Measurements from ENCODE around the gene FUZ. TPM values are rescaled to one million over a fixed set of nuclear protein-coding genes. Genes with fewer than 3 reads are reported as not detected.

FUZ gene
- total RNA-seq, 4 donors from 2014 or later: 9.1 to 21.5 (median 15.6) TPM

DNA sequence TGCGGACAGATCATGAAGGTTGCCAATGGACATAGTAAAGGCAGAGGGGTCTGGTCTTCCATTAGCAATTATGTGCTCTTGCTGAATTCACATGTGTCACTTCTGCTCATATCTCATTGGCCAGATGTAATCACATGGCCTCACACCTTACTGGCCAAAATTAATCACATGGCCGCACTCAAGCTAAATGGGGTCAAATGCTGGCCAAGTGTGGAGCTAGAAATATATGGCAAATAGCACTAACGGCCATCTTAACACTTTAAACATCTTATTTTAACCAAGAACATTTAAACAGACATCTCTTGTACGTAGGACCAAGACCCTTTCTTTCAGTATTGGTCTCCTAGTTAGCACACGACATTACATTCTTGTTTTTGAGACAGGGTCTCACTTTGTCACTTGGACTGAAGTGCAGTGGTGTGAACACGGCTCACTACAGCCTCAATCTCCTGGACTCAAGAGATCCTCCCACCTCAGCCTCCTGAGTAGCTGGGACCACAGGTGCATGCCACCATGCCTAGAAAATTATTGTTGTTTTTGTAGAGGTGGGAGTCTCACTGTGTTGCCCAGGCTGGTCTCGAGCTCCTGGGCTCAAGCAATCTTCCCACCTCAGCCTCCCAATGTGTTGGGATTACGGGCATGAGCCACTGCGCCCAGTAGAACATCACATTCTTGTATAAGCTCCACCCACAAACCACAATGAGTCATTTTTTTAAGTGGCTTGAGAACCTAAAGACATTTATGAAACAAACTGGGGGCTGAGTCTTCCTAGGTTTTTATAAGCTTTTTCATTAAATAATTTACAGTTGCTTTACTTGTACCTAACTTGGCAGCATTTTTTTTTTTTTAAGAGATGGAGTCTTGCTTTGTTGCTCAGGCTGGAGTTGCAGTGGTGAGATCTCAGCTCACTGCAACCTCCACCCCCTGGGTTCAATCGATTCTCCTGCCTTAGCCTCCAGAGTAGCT, 34.9 kb upstream of the FUZ start:
- no peak overlapping the region for H3K4me3 ChIP-seq (ENCODE audit: low read depth, poor library complexity, severe bottlenecking)
- TF ChIP-seq, protein P1, sequence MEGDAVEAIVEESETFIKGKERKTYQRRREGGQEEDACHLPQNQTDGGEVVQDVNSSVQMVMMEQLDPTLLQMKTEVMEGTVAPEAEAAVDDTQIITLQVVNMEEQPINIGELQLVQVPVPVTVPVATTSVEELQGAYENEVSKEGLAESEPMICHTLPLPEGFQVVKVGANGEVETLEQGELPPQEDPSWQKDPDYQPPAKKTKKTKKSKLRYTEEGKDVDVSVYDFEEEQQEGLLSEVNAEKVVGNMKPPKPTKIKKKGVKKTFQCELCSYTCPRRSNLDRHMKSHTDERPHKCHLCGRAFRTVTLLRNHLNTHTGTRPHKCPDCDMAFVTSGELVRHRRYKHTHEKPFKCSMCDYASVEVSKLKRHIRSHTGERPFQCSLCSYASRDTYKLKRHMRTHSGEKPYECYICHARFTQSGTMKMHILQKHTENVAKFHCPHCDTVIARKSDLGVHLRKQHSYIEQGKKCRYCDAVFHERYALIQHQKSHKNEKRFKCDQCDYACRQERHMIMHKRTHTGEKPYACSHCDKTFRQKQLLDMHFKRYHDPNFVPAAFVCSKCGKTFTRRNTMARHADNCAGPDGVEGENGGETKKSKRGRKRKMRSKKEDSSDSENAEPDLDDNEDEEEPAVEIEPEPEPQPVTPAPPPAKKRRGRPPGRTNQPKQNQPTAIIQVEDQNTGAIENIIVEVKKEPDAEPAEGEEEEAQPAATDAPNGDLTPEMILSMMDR (IDR thresholded peaks at IDR 0.05): no peak
- no peak for TF ChIP-seq POLR2A (IDR thresholded peaks at IDR 0.05)
- no peak for DNase-seq (ENCODE audit: low spot score in 2 of 2)
- WGBS, 2 donors: 82 to 85% methylated on average over 10 of the region's 10 CpGs
- intact Hi-C loops (cut with DNase I; ENCODE audit: low total_unique reads): no loop called here

DNA sequence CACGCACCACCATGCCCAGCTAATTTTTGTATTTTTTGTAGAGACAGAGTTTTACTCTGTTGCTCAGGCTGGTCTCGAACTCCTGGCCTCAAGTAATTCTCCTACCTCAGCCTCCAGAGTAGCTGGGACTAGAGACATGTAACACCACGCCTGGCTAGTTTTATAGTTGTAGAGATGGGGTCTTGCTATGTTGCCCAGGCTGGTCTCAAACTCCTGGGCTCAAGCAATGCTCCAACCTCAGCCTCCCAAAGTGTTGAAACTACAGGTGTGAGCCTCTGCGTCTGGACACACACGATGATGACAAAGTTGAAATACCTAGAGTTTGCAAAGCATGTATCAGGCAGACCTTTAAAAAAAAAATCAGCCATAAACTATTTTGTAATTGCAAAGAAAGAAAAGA, 33.3 kb upstream of the FUZ start:
- DNase-seq (ENCODE audit: low spot score in 2 of 2): no peak
- intact Hi-C loops (cut with DNase I; ENCODE audit: low total_unique reads): no loop called here
- no peak overlapping the region for H3K4me3 ChIP-seq (ENCODE audit: low read depth, poor library complexity, severe bottlenecking)
- WGBS, 2 donors: 82% methylated on average over 5 of the region's 5 CpGs
- TF ChIP-seq POLR2A (IDR thresholded peaks at IDR 0.05): no peak
- TF ChIP-seq, protein P1 (IDR thresholded peaks at IDR 0.05): no peak

DNA sequence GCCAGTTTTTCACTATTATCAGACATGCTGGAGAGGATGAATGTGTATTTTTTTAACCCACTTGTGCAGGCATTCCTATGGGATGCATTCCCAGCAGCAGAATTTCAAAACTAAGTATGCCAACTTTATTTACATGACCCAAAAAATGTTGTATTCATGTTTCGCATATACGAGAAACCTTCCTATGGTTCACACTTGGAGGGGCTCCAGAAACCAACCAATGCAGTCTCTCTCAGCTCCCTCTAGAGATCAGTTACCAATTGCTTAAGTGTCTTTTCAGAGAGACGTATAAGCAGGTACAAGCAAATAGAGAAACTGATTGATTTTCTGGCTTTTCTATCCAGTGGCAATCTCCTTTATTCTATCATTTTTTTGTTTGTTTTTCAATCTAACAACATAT, 32.3 kb upstream of the FUZ start:
- no peak overlapping the region for H3K4me3 ChIP-seq (ENCODE audit: low read depth, poor library complexity, severe bottlenecking)
- WGBS, 2 donors: 44 to 55% methylated on average over 3 of the region's 3 CpGs
- DNase-seq (ENCODE audit: low spot score in 2 of 2): no peak
- intact Hi-C loops (cut with DNase I; ENCODE audit: low total_unique reads): no loop called here
- TF ChIP-seq, protein P1 (IDR thresholded peaks at IDR 0.05): no peak
- no peak for TF ChIP-seq POLR2A (IDR thresholded peaks at IDR 0.05)

DNA sequence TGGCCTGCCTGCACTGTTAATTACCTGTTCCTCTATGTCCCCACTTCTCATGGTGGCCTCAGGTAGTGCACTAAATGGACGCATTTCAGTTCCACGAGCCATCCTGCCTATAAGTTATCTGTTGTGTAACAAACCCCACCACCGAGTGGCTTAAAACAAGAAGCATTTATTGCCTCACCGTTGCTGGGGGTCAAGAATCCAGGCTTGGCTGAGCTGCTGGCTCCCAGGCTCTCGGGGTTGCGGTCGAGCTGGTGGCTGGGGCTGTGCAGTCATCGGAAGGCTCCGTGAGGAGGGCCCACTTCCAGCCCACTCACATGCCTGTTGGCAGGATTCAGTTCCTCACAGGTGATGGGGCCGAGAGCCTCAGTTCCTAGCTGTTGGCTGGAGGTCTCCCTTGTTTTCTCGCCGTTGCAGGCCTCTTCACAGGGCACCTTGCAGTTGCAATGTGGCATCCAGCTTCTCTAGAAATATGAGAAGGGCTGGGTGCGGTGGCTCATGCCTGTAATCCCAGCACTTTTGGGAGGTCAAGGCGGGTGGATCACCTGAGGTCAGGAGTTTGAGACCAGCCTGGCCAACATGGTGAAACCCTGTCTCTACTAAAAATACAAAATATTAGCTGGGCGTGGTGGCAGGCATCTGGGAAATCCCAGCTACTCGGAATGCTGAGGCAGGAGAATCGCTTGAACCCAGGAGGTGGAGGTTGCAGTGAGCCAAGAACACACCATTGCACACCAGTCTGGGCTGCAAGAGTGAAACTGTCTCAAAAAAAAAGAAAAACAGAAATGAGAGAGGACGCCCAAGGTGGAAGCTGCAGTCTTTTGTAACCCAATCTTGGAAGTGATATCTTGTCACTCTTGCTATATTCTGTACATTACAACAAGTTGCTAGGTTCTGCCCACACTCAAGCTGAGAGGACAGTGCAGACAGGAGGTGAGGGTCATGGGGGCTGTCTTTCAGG, 31.3 kb upstream of the FUZ start:
- intact Hi-C loops (cut with DNase I; ENCODE audit: low total_unique reads): no loop called here
- no peak overlapping the region for H3K4me3 ChIP-seq (ENCODE audit: low read depth, poor library complexity, severe bottlenecking)
- no peak for DNase-seq (ENCODE audit: low spot score in 2 of 2)
- WGBS, 2 donors: 79 to 80% methylated on average over 13 to 18 of the region's 18 CpGs
- TF ChIP-seq, protein P1 (IDR thresholded peaks at IDR 0.05): no peak

DNA sequence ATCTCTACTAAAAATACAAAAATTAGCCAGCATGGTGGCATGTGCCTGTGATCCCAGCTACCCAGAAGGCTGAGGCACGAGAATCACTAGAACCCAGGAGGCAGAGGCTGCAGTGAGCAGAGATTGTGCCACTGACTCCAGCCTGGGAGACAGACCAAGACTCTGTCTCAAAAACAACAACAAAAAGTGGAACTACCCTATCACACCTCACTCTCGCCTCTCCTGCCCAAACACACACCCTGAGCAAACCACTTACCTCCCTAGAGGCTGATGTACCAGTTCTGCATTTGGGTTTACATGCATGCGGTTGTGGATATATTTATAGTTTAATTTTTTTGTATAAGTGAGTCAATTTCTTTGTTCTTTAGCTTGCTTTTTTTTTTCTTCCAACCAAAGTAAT, 30.2 kb upstream of the FUZ start:
- DNase-seq (ENCODE audit: low spot score in 2 of 2): no peak
- TF ChIP-seq POLR2A (IDR thresholded peaks at IDR 0.05): no peak
- TF ChIP-seq, protein P1 (IDR thresholded peaks at IDR 0.05): no peak
- 81 to 85% methylated on average over 3 of the region's 3 CpGs for WGBS, 2 donors
- no peak overlapping the region for H3K4me3 ChIP-seq (ENCODE audit: low read depth, poor library complexity, severe bottlenecking)
- intact Hi-C loops (cut with DNase I; ENCODE audit: low total_unique reads): no loop called here
